KMS-11 (cell line): ENCODE measurements around the gene CCDC91.

Experiments used
- H2AFZ ChIP-seq: fragments of 200-600 bp; sonication (generic); 2 replicates; pipeline ENCODE4 v1.6.1; 2016; ENCODE audit warnings: antibody characterized with exemption, mixed run types, low read depth
- H3K27ac ChIP-seq: fragments of 200-600 bp; sonication (generic); 2 replicates; pipeline ENCODE4 v1.6.1; 2016; ENCODE audit warnings: mild to moderate bottlenecking, mixed run types
- H3K27me3 ChIP-seq: fragments of 200-600 bp; sonication (generic); 2 replicates; pipeline ENCODE4 v1.6.1; 2017; ENCODE audit warnings: mild to moderate bottlenecking, low read depth, mixed run types, moderate library complexity; ENCODE audit not compliant: insufficient read depth
- H3K36me3 ChIP-seq: fragments of 200-600 bp; sonication (generic); 2 replicates; pipeline ENCODE4 v1.6.1; 2017; ENCODE audit warnings: mild to moderate bottlenecking, mixed run types; ENCODE audit not compliant: insufficient read depth
- H3K4me1 ChIP-seq: fragments of 200-600 bp; sonication (generic); 2 replicates; pipeline ENCODE4 v1.6.1; 2016; ENCODE audit warnings: mild to moderate bottlenecking, low read depth, mixed run types; ENCODE audit not compliant: poor library complexity, severe bottlenecking
- H3K4me2 ChIP-seq: fragments of 200-600 bp; sonication (generic); 2 replicates; pipeline ENCODE4 v1.7.0; 2016; ENCODE audit warnings: mild to moderate bottlenecking, mixed run types
- H3K4me3 ChIP-seq: fragments of 200-600 bp; sonication (generic); IDR thresholded peaks from 2 replicates; pipeline ENCODE4 v1.6.1; 2017; ENCODE audit warnings: low read depth, low read length, mixed read lengths; ENCODE audit not compliant: insufficient read depth
- H3K79me2 ChIP-seq: fragments of 200-600 bp; sonication (generic); 2 replicates; pipeline ENCODE4 v1.6.1; 2016; ENCODE audit warnings: low read depth, mixed run types; ENCODE audit not compliant: insufficient read depth
- H3K9ac ChIP-seq: fragments of 200-600 bp; sonication (generic); 2 replicates; pipeline ENCODE4 v1.6.1; 2016; ENCODE audit warnings: mild to moderate bottlenecking, mixed run types
- H4K20me1 ChIP-seq: fragments of 200-600 bp; sonication (generic); 2 replicates; pipeline ENCODE4 v1.6.1; 2016; ENCODE audit warnings: mild to moderate bottlenecking, mixed run types; ENCODE audit not compliant: insufficient read depth
- CTCF ChIP-seq: fragments of 200-600 bp; sonication (generic); conservative IDR thresholded peaks from 2 replicates; pipeline ENCODE4 v1.6.1; 2017; ENCODE audit warnings: low read depth, mild to moderate bottlenecking, antibody characterized with exemption, low read length, moderate library complexity, mixed read lengths

Gene CCDC91

DNA sequence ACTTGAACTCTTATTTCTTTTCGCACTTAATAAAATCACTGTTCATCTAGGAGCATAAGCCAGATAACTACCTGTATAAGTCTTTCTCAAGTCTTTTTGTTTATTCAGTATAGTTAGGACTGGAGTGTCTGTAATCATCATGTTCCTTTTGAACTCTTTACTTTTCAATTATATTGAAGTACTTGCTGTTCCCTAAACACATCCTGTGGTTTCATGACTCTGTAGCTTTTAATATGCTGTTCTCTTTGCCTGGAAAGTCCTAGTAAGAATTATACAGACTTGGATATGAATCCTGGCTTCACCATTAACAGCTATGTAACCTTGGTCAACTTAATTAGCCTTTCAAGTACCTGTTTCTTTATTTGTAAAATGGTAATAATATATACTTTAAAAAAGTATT, 88.2 kb downstream of the CCDC91 start:
- no peak for TF ChIP-seq CTCF
- H3K27ac ChIP-seq = no peak overlapping the region
- H3K27me3 ChIP-seq = no peaks in the 10 kb centered on the region

DNA sequence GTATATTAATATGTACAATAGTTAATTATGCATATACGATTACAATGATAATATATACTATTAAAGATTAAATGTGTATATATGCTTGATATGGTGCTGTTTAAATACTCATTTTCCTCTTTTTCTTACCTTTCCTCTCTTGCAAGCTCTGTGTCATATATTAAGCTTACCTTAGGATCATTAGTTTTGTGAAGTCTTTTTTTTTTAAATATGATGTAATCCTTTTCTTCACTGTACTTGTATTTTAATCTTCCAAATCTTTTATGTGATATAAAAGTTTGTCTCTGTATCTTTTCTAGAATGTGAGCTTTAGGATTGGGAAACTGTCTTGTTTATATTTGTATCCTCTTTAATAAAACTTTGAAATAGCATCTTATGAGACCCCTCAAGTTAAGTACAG, 88.7 kb downstream of the CCDC91 start:
- H3K4me3 ChIP-seq = no peak overlapping the region

More for the DNA sequence above, 88.2 kb downstream of the CCDC91 start:
- Histone ChIP-seq H3K9ac (no peak overlapping the region), H3K4me2 (peak overlapping the region; percentile 10; the same call in 1 of the 2 replicates), H3K79me2 (no peaks in the 10 kb centered on the region), H4K20me1 (no peaks in the 10 kb centered on the region), H3K4me3 (no peak overlapping the region), H2AFZ (no peak overlapping the region), H3K4me1 (peaks cover 29% of the 10 kb centered on the region), H3K36me3 (no peaks in the 10 kb centered on the region)

DNA sequence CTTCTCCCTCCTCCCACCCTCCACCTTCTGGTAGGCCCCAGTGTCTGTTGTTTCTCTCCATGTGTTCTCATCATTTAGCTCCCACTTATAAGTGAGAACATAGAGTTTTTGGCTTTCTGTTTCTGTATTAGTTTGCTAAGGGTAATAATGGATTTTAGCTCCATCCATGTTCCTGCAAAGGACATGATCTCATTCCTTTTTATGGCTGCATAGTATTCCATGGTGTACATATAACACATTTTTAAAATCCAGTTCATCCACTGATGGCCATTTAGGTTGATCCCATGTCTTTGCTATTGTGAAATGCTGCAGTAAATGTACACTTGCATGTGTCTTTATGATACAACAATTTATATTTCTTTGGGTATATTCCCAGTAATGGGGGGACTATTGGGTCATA, 96.1 kb downstream of the CCDC91 start:
- no peaks in the 10 kb centered on the region for H3K79me2 ChIP-seq
- no peaks in the 10 kb centered on the region for H4K20me1 ChIP-seq
- H3K4me3 ChIP-seq = no peak overlapping the region
- H2AFZ ChIP-seq = no peak overlapping the region
- no peak overlapping the region for H3K27ac ChIP-seq
- peaks cover 19% of the 10 kb centered on the region for H3K4me1 ChIP-seq
- no peak overlapping the region for H3K9ac ChIP-seq
- TF ChIP-seq CTCF = no peak
- H3K4me2 ChIP-seq = no peak overlapping the region
- H3K27me3 ChIP-seq = no peaks in the 10 kb centered on the region
- H3K36me3 ChIP-seq = no peaks in the 10 kb centered on the region; the same call in 1 of the 2 replicates

More for the DNA sequence above, 88.7 kb downstream of the CCDC91 start:
- Histone ChIP-seq H3K9ac (no peak overlapping the region), H3K79me2 (no peaks in the 10 kb centered on the region), H3K36me3 (no peaks in the 10 kb centered on the region), H3K27me3 (no peaks in the 10 kb centered on the region), H4K20me1 (no peaks in the 10 kb centered on the region), H2AFZ (no peak overlapping the region), H3K4me2 (no peak overlapping the region), H3K27ac (no peak overlapping the region), H3K4me1 (peaks cover 29% of the 10 kb centered on the region)
- no peak for TF ChIP-seq CTCF

- Histone ChIP-seq H3K79me2 (no peaks in the 10 kb centered on the region), H3K27me3 (no peaks in the 10 kb centered on the region)
These were observed 100.0 kb downstream of the CCDC91 start for GRCh38 chr12:28290262-28290661.

More at GRCh38 chr12:28290262-28290661, 100.0 kb downstream of the CCDC91 start:
- Histone ChIP-seq H3K9ac (no peak overlapping the region), H3K4me2 (no peak overlapping the region), H3K4me3 (no peak overlapping the region), H3K36me3 (no peaks in the 10 kb centered on the region; the same call in 1 of the 2 replicates), H3K4me1 (peaks cover 5% of the 10 kb centered on the region), H4K20me1 (no peaks in the 10 kb centered on the region), H3K27ac (no peak overlapping the region), H2AFZ (no peak overlapping the region)
- TF ChIP-seq CTCF = no peak
